ENCODE results near the gene SPINDOC.
"Not testable (repeated sequence)": the region's sequence is repeated elsewhere in the genome, so short reads cannot be mapped to it uniquely, and the experiment has no call there.

Gene SPINDOC, protein sequence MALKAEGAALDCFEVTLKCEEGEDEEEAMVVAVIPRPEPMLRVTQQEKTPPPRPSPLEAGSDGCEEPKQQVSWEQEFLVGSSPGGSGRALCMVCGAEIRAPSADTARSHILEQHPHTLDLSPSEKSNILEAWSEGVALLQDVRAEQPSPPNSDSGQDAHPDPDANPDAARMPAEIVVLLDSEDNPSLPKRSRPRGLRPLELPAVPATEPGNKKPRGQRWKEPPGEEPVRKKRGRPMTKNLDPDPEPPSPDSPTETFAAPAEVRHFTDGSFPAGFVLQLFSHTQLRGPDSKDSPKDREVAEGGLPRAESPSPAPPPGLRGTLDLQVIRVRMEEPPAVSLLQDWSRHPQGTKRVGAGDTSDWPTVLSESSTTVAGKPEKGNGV

DNA sequence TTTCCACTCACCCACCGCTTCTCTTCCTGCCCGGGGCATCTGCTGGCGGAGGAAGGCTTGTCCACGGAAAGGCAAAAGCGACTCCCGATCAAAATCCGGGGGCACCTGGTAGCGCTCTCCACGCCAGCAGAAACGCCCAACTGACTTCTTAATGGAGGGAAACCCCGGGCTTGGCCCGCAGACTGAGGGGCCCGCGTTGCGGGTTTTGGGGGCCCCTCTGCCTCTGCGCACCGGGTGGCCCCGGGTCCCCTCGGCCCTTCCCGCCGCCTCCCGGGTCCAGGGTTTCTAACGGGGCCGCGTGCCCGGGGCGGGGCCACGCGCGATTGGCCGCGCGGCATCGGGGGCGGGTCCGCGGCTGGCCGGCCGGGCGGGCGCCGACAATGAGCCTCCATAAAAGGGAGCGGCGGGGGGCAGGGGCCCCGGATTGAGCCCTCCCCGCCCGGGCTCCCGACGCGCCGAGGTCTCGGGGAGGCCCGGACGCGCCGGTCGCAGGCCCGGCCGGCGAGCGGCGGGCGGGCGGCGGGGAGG lies at the start of gene SPINDOC:
Gene SPINDOC (plus strand): TSS at position 422 of the 528 bp plus-strand sequence. CDS start 231 bp downstream, outside the sequence.
- DNase-seq = peak; percentile 79

DNA sequence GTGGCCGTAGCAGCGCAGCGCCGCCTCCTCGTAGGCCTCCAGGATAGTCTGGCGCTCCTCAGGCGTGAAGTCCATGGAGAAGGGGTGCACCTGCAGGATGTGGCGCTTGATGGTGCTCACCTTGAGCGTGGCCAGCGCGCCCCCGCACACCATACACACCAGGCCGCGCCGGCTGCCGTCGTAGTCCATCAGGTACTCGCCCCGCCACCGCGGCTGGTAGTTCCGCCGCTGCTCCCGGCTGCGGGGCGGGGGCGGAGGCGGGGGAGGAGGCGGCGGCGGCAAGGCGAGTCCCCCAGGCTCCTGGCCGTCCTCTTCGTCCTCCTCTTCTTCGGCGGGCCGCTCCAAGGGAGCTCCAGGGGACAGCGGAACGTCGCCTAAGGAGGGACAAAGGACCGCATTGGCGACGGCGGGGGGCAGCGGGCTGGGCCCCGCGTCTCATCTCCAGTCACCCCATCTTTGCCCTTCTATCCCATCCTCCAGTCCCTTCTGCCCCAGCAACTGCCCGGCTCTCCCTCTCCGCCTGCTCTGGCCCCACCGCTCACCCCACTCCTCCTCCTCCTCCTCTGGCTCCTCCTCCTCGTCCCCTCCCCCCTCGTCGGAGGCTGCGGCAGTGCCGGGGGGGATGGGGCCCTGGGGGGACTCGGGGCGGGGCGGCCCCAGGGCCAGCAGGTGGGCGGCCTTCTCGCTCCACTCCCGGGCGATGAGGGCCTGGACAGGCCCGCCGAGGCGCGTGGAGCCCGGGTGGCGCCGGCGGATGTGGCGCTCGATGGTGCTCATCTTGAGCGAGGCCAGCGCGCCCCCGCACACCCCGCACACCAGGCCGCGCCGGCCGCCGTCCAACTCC lies 49.5 kb upstream of the SPINDOC start:
- DNase-seq = no peak

GRCh38 chr11:63764340-63764678 lies 48.9 kb upstream of the SPINDOC start:
- no peak for DNase-seq

GRCh38 chr11:63764679-63765647 lies 48.3 kb upstream of the SPINDOC start:
- no peak for DNase-seq

GRCh38 chr11:63765688-63766241 lies 47.5 kb upstream of the SPINDOC start:
- no peak for DNase-seq

DNA sequence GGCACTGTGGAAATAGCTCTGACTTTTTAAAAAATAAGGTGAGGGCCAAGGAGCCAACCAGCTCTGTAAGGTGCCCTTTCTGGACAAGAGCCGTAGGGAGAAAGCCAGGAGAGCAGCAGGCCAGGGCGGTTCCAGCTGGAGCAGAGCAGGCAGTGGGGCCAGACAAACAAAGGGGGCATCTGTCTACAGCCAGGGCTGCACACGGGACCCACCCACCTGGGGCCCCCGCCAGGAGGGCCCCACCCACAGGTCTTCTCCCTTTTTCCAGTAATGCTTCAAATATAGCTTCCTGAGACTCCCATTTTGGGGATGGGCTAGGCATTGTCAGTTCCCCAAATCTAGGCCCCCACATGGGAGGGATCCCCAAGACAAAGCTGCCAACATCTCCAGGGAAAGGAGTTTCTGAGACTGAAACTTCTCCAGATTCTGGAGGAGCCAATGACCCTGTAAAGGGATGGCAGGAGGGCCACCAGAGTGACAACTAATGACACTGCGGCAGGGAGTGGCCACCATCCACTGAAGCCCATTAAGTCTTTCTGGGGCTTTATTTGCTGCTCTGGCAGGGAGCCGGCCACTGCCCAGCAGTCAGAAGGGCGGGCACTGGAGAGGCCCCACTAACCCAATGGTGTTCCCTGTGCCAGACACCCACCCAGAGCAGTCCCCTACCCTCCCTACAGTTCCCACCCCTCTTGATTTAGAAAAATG lies 46.6 kb upstream of the SPINDOC start:
- no peak for DNase-seq

DNA sequence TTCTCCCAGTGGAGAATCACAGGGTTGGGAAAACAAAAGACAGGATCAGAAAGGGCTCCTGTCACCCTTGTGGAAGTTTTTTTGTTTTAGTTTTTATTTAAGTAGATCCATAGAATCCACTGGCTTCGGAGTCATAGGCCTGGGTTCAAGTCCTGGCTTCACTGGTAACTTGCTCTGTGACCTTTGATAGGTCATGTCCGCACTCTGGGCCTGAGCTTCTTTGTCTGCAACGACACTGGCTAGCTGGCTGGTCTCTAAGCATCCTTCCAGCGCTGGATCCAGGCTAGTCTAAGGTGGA lies 46.0 kb upstream of the SPINDOC start:
- DNase-seq = no peak

DNA sequence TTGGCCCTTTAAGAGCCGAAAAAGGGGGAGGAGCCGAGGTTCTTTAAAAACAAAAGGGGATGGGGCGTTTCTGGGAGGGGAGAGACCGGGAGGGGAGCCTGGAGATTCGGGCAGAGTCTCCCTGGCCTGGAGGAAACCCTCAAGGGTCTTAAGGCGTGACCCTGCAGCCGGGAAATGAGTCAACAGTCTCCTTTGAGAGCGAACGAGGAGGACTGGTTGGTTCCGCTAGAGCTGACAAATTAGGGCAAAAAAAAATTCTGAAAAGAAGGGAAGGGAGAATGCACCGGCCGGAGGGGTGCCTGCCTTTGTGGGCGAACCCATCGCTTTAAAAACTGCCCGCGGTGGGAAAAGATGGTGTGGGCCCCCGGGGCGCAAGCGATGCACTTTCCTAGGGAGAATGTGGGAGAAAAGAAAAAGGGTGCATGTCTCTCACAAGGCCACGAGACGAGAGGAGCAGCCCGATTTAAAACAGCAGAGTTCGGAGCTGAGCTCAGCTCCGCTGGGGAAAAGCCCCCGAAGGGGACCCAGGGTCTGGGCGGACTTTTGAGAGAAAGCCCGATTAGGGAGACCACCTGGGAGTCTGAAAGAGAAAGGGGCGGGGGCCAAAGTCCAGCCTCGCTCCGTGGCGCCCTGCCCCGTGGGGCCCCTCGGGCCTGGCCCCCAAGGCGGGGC lies 45.6 kb upstream of the SPINDOC start:
- DNase-seq = peak; percentile 50

DNA sequence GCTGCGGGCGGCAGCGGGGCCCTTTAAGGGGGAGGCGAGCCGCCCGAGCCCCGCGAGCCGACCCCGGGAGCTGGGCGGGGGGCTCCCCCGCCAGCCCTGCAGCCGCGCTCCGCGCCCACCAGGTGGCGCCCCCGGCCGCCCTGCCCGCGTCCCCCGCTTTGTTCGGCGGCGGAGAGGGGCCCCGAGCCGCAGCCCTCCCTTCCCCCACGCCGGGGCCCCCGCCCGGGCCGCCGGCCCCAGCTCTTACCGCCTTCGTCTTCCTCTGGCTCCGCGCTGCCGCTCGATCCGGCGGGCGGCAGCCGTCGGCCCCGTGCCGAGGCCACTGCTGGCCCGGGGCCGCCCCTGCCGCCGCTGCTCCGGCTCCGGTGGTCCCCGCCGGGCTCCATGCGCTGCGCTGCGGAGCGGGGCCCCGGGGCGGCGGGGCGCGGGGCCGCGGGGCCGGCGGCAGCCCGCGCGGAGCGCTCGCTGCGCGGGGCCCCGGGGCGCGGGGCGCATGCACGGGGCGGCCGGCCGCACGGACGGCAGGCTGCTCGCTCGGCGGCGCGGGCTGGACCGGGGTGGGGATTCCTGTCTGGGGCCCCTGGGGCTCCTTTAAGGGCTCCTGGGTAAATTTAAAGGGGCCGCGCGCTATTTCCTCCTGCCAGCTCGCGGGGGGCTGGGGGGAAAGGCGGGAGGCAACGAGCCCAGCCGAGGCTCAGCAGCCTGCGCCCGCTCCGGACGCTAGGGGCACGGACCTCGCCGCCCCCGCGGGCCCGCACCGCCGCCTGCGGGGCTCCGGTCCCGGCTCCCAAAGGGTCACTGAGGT lies 44.8 kb upstream of the SPINDOC start, which contains the start of gene ZFTA:
Gene ZFTA (minus strand): TSS at position 539 of the 805 bp plus-strand sequence. CDS start 153 bp downstream, at position 386.
- peak; percentile 60 for DNase-seq

DNA sequence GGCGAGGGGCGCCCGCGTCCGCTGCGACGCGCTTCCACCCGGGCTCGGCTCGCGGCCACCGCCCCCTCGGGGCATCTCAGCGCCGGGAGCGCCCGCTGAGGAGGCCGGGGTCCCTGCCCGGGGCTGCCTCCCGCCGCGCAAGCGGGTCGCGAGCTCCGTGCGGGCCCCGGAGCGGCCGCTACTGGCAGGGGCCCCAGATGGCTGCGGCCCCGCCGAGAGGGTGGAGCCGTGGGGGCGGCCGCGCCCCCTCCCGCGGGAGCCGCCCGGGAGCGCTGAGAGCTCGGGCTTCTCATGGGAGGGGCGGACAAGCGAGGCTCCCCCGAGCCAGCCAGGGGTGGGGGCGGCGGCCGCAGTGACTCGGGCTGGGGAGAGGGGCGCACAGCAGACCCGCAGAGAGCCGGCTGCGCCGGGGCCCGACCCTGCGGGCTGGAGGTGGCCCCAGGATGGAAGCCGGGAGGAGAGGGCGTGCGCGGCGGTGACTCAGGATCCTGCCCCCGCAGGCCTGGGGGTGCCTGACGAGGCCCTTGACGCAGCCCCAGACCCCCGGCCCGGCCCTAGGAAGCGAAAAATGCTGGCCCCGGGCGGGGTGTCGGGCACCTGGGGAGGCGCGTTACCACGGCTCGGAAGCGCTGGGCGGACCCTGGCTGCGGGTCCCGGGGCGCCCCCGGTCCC lies 44.1 kb upstream of the SPINDOC start:
- peak; percentile 23 for DNase-seq

DNA sequence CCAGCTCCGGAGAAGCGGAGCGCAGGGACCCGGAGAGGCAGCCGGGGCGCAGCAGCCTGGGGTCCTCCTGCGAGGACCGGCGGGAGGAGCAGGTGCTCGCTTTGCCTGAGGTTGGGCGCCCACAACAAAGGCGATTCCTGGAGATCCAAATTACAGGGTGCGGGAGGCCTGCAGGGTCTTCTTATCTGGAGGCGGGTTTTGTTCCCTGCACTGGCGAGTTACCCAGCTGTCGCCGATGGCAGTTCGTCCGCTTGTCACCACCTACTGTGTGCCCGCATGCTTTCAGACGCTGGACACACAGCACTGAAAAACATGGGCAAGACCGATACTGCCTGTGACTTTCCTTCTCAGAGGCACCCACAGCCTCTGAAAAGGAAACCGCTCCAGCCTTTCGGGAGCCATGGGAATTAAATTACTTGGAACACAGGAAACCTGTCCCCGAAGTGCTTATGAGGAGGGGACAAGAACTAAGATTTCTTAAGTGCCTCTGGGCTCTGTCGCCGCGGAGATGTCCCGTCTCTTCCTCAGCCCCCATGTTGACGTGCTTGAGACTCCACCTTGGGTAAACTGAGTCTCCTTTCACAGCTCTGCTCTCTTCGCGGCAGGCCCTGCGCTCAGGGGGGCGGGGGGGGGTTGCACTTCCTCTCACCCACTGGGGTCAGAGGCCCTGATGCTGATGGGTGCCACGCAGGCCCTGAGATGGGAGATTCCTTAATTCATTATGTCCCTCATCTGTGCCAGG lies 43.4 kb upstream of the SPINDOC start:
- DNase-seq = no peak

DNA sequence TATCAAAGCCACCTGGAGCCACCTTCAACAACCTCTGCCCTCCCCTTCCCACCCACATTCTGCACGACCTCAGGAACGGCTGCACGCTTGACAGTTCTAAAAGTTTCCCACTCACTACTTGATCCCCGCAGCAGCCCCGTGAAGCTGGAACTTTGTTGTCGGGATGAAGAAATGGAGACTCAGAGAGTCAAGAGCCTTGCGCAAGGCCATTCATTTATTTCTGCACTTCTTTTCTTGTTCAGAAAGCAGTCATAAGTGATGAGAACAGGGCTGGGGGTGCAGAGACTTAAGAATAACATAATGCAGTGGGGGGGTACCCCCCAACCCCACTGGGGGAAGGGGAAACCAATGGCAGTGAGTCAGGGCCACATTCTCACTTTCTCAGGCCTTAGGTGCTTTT lies 42.5 kb upstream of the SPINDOC start:
- no peak for DNase-seq

- not testable (repeated sequence) for DNase-seq
Observed at GRCh38 chr11:63771741-63772318, 41.4 kb upstream of the SPINDOC start.

- no peak for DNase-seq
Observed at GRCh38 chr11:63775191-63775590, 38.1 kb upstream of the SPINDOC start.

GRCh38 chr11:63779039-63779438 lies 34.2 kb upstream of the SPINDOC start:
- DNase-seq = no peak

DNA sequence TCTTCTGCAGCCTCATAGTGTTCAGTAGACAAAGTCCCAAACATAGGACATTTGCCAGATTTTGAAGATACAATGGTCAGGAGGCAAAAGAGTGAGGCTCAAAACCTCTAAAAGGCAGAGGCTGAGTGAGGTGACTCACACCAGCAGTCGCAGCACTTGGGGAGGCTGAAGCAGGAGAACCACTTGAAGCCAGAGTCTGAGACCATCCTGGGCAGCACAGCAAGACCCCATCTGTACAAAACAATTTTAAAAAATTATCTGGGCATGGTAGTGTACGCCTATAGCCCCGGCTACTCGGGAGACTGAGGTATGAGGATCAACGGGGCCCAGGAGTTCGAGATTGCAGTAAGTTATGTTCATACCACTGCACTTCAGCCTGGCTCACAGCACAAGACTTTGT lies 30.5 kb upstream of the SPINDOC start:
- no peak for DNase-seq

DNA sequence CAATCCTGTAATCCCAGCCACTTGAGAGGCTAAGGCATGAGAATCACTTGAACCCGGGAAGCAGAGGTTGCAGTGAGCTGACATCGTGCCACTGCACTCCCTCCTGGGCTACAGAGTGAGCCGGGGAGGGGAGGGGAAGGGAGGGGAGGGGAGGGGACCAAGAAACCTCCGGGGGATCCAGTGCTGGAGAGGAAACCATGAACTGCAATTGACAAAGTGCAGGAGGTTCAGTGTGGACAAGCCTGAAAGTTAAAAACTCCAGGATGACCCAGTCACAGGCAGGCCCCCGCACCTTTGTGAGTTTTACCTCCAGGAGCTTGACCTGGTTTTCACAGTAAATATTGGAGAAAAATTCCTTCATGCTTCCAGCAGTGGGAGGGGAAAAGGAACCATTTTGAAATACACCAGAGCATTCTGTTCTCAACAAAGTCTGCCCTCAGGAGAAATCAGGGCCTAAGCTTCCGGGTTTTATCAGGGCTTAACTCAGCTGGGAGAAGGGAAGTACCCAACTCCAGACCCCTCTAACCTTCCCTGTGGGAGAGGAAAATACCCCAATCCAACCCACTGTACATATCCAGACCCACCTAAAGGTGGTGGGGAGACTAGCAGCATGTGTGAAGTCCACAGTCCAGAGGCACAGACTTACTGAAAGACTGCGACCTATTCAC lies 29.2 kb upstream of the SPINDOC start:
- DNase-seq = no peak

DNA sequence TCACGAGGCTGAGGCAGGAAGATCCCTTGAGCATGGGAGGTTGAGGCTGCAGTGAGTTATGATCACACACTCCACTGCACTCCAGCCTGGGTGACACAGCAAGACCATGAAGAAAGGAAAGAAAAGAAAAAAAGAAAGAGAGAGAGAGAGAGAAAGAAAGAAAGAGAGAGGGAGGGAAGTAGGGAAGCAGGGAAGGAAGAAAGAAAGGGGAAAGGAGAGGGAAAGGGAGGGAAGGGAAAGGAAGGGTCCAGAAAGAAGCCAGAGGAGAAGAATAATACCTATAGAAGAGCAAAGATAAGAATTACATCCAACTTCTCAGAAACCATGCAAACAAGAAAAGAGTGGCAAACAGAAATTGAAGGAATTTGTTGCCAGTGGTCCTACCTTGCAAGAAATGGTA lies 27.4 kb upstream of the SPINDOC start:
- no peak for DNase-seq
